Activated T-cell treated with anti-CD3 and anti-CD28 coated beads, Interleukin-2, amount 50 U/mL, for 4 hours (primary cell): Measurements from ENCODE around the gene CEP57L1. TPM values are rescaled to one million over a fixed set of nuclear protein-coding genes. Genes with fewer than 3 reads are reported as not detected.

ENCODE experiments used
- ATAC-seq, 2 donors: fragments of 200-7000 bp; cut with Tn5 transposase; one replicate each; pipeline ENCODE4 v1.10.0; 2021
- DNase-seq: peaks from one replicate; pipeline ENCODE4 v3.0.0-alpha.2; 2020
- H3K27me3 Mint-ChIP-seq: one replicate; pipeline ENCODE4 v1.8.0; 2021; ENCODE audit warnings: low read depth, mixed read lengths
- H3K36me3 Mint-ChIP-seq: one replicate; pipeline ENCODE4 v1.8.0; 2022; ENCODE audit warnings: mixed read lengths; ENCODE audit not compliant: insufficient read depth
- H3K4me1 Mint-ChIP-seq: one replicate; pipeline ENCODE4 v1.8.0; 2021; ENCODE audit warnings: low read depth, mixed read lengths
- H3K4me3 Mint-ChIP-seq: one replicate; pipeline ENCODE4 v1.8.0; 2021; ENCODE audit warnings: mild to moderate bottlenecking, moderate library complexity, mixed read lengths
- H3K9me3 Mint-ChIP-seq: one replicate; pipeline ENCODE4 v1.8.0; 2021; ENCODE audit warnings: mixed read lengths
- total RNA-seq, 3 donors: library from RNA; stranded (reverse); gene quantifications; one replicate each; pipeline ENCODE4 v1.2.1, GENCODE V29; 2021

The CEP57L1 gene
- total RNA-seq, 3 donors from 2014 or later, result 7.5 to 8.2 (median 7.6) TPM

DNA sequence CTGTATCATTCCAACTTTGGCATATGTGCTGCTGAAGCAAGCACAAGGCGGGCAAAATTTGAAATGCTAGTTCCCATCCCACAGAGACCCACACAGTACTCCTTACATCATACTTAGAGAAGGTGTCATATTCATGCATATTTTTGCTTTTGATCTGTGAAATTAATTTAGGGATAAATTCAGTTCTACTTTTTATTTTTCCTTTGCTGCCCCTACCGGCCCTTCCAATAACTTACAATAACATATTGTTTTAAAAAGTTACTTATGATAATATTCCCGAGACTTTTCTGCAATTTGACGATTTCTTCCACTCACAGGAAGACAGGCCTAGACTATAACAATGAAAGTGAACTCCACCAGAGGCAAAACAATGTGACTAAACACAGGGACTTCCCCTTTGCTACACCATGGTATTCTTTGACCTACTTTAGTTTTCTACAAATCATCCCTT, 35.7 kb upstream of the CEP57L1 start:
- Mint-ChIP-seq H3K27me3 (no peaks in the 10 kb centered on the region), H3K4me1 (peaks cover 51% of the 10 kb centered on the region), H3K9me3 (no peaks in the 10 kb centered on the region), H3K4me3 (peak overlapping the region; percentile 29), H3K36me3 (no peaks in the 10 kb centered on the region)
- ATAC-seq (peak; percentile 98 to 99), DNase-seq (no peak)

DNA sequence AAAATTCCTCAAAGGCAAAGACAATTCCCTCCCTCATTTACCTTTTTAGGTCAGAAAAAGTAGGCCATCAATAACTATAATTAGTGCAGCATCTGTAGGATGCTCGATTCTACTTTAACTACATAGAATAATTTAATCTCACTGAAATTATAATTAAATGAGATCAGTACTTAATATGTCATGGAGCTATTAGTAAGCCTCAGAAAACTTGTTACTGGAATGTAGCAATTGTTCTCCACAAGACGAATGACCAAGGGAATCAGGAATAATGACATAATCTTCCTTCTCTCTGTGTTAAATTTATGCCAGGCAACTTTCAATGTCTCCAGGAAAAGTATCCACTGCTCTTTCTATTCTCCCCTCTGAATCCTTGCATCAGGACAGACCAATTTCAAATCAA, 34.7 kb upstream of the CEP57L1 start:
- no peak for DNase-seq
- Mint-ChIP-seq H3K36me3 (no peaks in the 10 kb centered on the region), H3K9me3 (no peaks in the 10 kb centered on the region), H3K4me1 (peaks cover 51% of the 10 kb centered on the region), H3K27me3 (no peaks in the 10 kb centered on the region), H3K4me3 (no peak overlapping the region)
- no peak for ATAC-seq

DNA sequence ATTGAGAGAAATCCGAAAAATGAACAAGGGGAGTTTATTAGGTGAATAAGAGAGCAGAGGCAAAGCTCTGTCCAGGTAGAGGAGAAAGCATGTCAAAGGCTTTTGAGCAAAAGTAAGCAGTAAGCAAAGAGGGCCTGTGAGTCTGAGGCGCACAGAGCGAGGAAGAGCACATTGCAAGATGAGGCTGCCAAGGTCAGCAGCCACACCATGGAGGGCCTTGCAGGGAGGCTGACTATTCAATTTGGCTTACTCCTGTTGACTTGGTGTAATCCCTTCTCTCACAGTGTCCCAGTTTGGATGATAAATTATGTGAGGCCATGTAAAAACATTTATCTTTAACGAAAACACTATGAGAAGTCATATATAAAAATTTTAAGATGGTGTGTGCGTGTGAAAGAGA, 33.1 kb upstream of the CEP57L1 start:
- no peak for ATAC-seq
- Mint-ChIP-seq H3K4me3 (no peak overlapping the region), H3K27me3 (no peaks in the 10 kb centered on the region), H3K36me3 (no peaks in the 10 kb centered on the region), H3K4me1 (peaks cover 52% of the 10 kb centered on the region), H3K9me3 (no peaks in the 10 kb centered on the region)
- DNase-seq, result no peak

DNA sequence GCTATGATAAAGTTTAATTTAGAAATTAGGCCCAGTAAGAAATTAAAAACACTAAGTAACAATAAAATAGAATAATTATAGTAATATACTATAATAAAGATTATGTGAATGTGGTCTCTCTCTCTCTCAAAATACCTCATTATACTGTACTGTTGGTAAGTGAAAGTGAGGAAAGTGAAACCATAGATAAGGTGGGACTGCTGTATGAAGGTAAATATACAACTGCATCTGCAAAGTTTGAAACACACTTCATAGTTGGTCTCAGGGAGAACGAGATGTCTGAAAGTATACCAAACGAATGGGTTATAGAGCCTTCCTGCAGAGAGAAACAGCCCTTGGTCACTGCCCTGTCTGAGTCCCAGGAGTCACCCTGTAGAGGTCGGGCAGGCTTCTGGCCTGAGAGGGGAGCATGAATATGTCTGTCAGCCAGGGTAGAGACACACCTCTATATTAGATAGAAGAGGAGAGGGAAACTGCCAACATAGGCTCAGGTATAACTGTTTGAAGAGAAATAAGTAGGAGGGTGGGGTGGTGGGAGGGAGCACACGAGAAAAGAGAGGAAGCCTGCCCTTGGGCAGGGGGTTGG, 32.4 kb upstream of the CEP57L1 start:
- Mint-ChIP-seq H3K4me3 (no peak overlapping the region), H3K4me1 (peaks cover 53% of the 10 kb centered on the region), H3K27me3 (no peaks in the 10 kb centered on the region), H3K36me3 (no peaks in the 10 kb centered on the region), H3K9me3 (no peaks in the 10 kb centered on the region)
- DNase-seq (no peak), ATAC-seq (no peak)

DNA sequence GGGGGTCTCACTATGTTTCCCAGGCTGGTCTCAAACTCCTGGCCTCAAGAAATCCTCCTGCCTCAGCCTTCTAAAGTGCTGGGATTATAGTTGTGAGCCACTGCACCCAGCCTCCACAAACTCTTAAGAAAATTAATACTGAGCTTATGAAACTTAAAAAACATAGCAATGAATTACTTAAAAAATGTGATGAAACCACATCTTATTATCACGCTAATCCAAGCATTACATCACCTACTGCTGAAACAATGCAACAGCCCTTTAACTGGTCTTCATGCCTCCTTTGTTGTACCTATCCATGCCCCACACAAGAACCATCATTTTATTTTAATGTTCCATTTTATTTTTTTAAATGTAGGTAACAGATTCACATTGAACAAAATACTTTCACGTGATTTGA, 25.6 kb upstream of the CEP57L1 start:
- Mint-ChIP-seq H3K27me3 (no peaks in the 10 kb centered on the region), H3K9me3 (no peaks in the 10 kb centered on the region), H3K4me1 (peaks cover 37% of the 10 kb centered on the region), H3K4me3 (no peak overlapping the region), H3K36me3 (no peaks in the 10 kb centered on the region)
- DNase-seq (no peak), ATAC-seq (no peak)

DNA sequence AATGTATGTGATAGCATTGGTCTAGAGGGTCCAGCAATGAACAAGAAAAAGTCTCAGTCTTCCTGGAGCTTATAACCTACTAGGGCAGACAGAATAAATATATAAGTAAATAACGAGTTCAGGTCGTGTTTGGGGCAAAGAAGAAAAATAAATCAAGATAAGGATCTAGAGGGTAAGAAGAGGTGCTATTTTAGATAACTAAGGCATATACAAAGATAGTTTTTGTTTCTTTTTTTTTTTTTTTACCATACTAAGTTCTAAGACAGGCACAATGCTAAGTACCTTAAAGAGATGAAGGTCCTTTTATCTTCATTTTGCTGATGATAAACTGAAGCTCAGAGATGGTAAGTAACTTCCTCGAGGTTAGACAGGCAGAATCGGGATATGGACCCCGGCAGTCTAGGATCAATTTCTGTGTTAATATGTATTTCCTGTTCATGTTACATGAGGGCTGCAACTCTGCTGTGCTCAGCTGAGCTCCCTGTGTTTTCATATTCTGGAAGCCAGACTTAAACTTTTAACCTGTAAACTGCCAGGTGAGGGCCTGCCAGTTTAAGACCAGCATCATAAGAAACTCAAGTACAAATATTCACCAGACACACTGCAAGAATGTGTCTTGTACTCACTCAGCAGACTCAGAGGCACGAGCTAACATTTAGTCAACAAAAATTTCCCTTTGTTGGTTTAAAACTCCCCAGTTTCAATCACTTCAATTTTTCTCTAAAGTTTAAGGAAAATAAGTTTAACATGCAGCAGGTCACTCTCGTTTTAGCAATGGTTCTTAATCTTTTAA, 24.0 kb upstream of the CEP57L1 start:
- H3K4me1 Mint-ChIP-seq, result peaks cover 34% of the 10 kb centered on the region
- DNase-seq (no peak), ATAC-seq (peak in 1 of 2 donors; percentile 27)
- H3K36me3 Mint-ChIP-seq, result no peaks in the 10 kb centered on the region
- H3K4me3 Mint-ChIP-seq, result peak overlapping the region; percentile 44
- no peaks in the 10 kb centered on the region for H3K27me3 Mint-ChIP-seq
- H3K9me3 Mint-ChIP-seq, result no peaks in the 10 kb centered on the region

DNA sequence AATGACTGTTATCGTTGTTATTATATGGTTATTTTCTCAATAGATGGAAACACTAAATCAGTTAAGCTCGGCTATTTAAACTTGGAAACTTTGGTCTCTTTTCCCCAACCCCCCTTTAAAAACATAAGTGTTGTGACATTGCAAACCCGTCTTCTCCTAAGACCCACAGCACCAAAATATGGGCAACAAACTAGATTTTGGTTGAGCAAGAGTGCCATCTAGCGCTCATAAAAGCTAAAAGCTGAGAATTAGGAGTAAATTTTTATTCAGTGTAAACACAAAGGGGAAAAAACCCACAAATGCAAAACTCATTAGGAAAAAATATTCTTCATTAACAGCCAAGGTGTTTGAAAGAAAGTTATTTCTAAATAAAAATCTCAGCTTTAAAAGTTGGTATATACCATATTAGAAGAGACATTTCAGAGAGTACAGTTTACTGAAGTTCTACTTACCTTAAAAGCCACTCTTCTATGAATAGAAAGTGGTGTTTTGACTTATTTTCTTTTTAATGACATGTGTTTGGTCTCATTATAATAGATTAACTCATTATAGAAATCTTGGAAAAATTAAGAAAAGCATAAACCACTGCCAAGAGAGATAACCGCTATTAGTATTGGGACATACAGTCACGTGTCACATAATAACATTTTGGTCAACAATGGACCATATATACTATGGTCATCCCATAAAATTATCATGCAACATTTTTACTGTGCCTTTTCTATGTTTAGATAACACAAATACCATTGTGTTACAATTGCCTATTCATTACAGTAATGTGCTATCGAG, 21.8 kb upstream of the CEP57L1 start:
- Mint-ChIP-seq H3K4me1 (peaks cover 28% of the 10 kb centered on the region), H3K4me3 (no peak overlapping the region), H3K9me3 (no peaks in the 10 kb centered on the region), H3K27me3 (no peaks in the 10 kb centered on the region), H3K36me3 (no peaks in the 10 kb centered on the region)
- DNase-seq (peak; percentile 38), ATAC-seq (peak; percentile 43 to 69)

DNA sequence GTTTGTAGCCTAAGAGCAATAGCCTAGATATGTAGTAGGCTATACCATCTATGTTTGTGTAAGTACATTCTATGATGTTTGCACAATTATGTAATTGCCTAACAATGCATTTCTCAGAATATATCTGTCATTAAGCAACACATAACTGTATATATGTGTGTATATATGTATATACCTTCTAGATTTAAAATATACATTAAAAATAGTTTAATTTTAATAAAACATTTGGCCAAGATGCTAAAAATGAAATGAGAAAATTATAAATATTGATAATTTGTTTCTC, 21.2 kb upstream of the CEP57L1 start:
- Mint-ChIP-seq H3K4me3 (no peak overlapping the region), H3K36me3 (no peaks in the 10 kb centered on the region), H3K4me1 (peaks cover 28% of the 10 kb centered on the region), H3K9me3 (no peaks in the 10 kb centered on the region), H3K27me3 (no peaks in the 10 kb centered on the region)
- DNase-seq, result no peak
- ATAC-seq, result no peak

DNA sequence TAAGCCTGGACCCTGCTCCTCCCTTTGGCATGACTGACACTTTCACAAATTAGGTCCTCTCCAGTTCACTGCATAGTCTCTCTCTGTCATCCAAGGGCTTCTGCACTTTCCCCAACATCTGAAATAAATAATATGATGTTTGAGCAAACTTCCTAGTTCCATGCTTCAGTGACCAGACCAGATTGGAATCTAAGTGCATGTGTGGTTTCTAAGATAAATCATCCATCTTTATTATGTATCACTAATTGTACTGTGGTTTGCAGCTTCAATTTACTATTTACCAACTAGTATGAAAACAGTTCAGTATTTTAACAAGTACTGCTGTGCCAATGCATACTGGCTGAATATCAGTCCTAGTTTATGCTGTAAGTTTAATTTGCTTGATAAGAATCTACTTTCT, 19.4 kb upstream of the CEP57L1 start:
- H3K36me3 Mint-ChIP-seq, result no peaks in the 10 kb centered on the region
- H3K27me3 Mint-ChIP-seq, result no peaks in the 10 kb centered on the region
- peaks cover 19% of the 10 kb centered on the region for H3K4me1 Mint-ChIP-seq
- H3K9me3 Mint-ChIP-seq, result no peaks in the 10 kb centered on the region
- no peak for DNase-seq
- H3K4me3 Mint-ChIP-seq, result no peak overlapping the region
- ATAC-seq, result no peak

DNA sequence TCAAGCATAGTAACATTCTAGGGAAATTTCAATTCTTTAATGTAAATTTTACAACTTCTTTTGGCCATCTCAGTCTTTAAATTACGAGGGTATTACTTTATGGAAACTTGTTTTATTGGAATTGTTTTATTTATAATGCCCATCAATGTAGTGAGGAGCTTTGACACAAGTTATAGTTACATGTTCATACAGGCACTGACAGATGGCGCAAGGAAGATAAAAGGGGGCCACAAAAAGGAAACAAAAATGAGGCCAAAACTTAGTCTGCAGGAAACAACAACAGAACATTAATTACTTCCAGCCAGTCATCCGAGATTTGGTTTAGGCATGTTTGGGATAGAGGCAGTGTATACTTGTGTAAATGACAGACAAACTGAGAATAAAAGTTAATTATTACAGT, 18.9 kb upstream of the CEP57L1 start:
- Mint-ChIP-seq H3K36me3 (no peaks in the 10 kb centered on the region), H3K4me1 (peaks cover 15% of the 10 kb centered on the region), H3K4me3 (no peak overlapping the region), H3K9me3 (no peaks in the 10 kb centered on the region), H3K27me3 (no peaks in the 10 kb centered on the region)
- no peak for ATAC-seq
- no peak for DNase-seq

DNA sequence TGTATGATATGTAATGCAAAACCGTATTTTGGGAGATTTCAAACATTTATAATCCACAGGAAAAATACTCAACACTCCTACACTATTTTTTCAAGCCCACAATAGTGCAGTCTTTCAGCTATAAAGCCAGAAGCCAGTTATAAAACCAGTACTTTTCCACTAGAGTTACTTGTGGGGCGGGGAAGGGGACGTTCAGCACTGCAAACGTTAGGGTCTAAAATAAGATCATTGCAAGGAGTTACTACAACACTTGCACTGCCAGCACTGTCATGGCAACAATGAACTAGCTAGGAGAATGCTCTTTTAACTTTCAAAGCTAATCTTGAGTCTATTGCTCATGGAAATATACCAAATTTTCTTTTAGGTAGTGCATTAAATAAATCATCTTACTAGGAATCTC, 15.3 kb upstream of the CEP57L1 start:
- DNase-seq (no peak), ATAC-seq (no peak)
- Mint-ChIP-seq H3K36me3 (peaks cover 3% of the 10 kb centered on the region), H3K27me3 (no peaks in the 10 kb centered on the region), H3K9me3 (no peaks in the 10 kb centered on the region), H3K4me1 (peaks cover 4% of the 10 kb centered on the region), H3K4me3 (no peak overlapping the region)

DNA sequence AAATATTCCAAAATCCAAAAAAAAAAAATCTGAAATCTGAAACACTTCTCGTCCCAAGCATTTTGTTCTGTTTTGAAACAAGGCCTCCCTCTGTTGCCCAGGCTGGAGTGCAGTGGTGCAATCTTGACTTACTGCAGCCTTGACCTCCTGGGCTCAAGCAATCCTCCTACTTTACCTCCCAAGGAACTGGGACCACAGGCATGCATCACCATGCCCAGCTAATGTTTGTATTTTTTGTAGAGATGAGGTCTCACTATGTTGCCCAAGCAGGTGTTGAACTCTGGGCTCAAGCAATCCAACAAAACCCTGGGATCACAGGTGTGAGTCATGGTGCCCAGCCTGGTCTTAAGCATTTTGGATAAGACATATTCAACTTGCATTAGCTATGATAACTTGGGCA, 14.3 kb upstream of the CEP57L1 start:
- DNase-seq (no peak), ATAC-seq (no peak)
- Mint-ChIP-seq H3K27me3 (no peaks in the 10 kb centered on the region), H3K4me1 (peaks cover 4% of the 10 kb centered on the region), H3K36me3 (peaks cover 3% of the 10 kb centered on the region), H3K4me3 (no peak overlapping the region), H3K9me3 (no peaks in the 10 kb centered on the region)

DNA sequence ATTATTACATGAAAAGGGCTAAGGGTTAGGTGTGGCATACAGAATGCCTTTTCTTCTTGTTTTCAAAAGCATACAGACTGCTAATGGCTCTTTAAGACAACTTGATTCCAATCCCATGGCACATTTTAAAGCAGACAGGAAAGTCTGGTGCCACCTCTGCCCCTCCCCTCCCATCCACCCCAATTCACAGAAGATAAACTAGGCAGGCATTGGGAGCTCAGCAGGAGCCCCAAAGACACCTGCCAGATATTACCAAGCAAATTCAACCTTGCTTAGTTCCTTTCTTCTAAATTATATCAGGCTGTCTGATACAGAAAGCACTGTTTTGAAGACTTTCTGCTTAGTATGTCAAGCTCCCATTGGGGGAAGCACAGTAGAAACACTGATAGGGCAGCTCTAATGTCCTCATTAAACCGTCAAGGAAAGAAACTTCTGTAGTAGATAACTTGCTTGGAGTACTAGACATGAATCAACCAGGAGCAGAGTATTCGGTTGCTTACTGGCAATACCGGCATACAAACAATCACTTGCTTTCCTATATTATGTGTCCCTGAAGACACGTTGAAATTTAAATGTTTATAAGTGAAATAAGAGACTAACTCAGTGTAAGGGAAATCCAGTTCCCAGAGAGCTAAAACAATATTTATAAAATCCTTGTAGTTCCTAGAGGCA, 13.7 kb upstream of the CEP57L1 start:
- H3K36me3 Mint-ChIP-seq, result peaks cover 3% of the 10 kb centered on the region
- no peaks in the 10 kb centered on the region for H3K9me3 Mint-ChIP-seq
- peaks cover 1% of the 10 kb centered on the region for H3K4me1 Mint-ChIP-seq
- H3K27me3 Mint-ChIP-seq, result no peaks in the 10 kb centered on the region
- ATAC-seq (no peak), DNase-seq (no peak)
- H3K4me3 Mint-ChIP-seq, result no peak overlapping the region

DNA sequence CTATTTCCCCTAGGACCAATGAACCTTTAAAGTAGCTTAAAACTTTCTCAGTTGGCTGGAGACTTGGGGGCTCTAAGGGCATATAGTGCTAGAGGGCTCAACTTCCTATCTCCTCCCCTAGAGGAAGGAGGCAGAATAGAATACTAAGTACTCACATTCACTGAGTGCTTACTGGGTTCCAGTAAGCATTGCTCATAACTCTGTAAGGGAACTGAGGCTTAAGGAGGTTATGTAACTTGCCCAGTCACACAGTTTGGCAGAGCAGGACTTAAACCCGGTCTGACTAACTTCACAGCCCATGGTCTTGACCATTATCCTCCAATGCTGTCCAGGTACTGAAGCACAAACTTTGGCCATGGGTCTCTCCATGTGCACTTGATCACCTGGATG, 13.1 kb upstream of the CEP57L1 start:
- no peak overlapping the region for H3K4me3 Mint-ChIP-seq
- ATAC-seq (peak in 1 of 2 donors; percentile 52), DNase-seq (no peak)
- no peaks in the 10 kb centered on the region for H3K9me3 Mint-ChIP-seq
- H3K4me1 Mint-ChIP-seq, result no peaks in the 10 kb centered on the region
- H3K36me3 Mint-ChIP-seq, result peaks cover 4% of the 10 kb centered on the region
- H3K27me3 Mint-ChIP-seq, result no peaks in the 10 kb centered on the region
